Endothelial cell of umbilical vein (primary cell): ENCODE data around the gene SAMD5.

Source experiments
- EZH2 ChIP-seq: IDR thresholded peaks from 2 replicates; pipeline ENCODE4 v1.6.1; 2012; ENCODE audit warnings: borderline replicate concordance, low read depth, mild to moderate bottlenecking, moderate library complexity, low read length, inconsistent platforms; ENCODE audit not compliant: severe bottlenecking
- JUN ChIP-seq: IDR thresholded peaks from 2 replicates; pipeline ENCODE4 v1.6.1; 2011; ENCODE audit warnings: borderline replicate concordance, low read depth; ENCODE audit not compliant: insufficient read length, insufficient read depth
- MYC ChIP-seq: IDR thresholded peaks from one replicate; pipeline ENCODE4 v1.6.1; 2011; ENCODE audit warnings: mild to moderate bottlenecking, low read depth, low read length
- POLR2A ChIP-seq: IDR thresholded peaks from 2 replicates; pipeline ENCODE4 v1.6.1; 2012; ENCODE audit warnings: low read depth, mild to moderate bottlenecking, control low read depth, low read length
- POLR2AphosphoS5 ChIP-seq: IDR thresholded peaks from 2 replicates; pipeline ENCODE4 v1.6.1; 2012; ENCODE audit warnings: low read depth, mild to moderate bottlenecking, control low read depth, low read length, moderate library complexity; ENCODE audit not compliant: insufficient read depth
- TF ChIP-seq, protein P1 (sequence below), 2 donors: IDR thresholded peaks; 1 replicate in 1 of 2; 2 replicates in 1 of 2; pipeline ENCODE4 v1.5.1; 2011; ENCODE audit warnings: low read length in 2 of 2, mild to moderate bottlenecking in 2 of 2, moderate library complexity in 2 of 2, control low read depth in 1 of 2, inconsistent platforms in 1 of 2, low read depth in 1 of 2; ENCODE audit not compliant: insufficient read depth in 1 of 2; ENCODE audit errors: extremely low read depth in 1 of 2
- TF ChIP-seq, protein P2 (sequence below): IDR thresholded peaks from 2 replicates; pipeline ENCODE4 v1.6.1; 2011; ENCODE audit not compliant: insufficient read depth, insufficient read length

DNA sequence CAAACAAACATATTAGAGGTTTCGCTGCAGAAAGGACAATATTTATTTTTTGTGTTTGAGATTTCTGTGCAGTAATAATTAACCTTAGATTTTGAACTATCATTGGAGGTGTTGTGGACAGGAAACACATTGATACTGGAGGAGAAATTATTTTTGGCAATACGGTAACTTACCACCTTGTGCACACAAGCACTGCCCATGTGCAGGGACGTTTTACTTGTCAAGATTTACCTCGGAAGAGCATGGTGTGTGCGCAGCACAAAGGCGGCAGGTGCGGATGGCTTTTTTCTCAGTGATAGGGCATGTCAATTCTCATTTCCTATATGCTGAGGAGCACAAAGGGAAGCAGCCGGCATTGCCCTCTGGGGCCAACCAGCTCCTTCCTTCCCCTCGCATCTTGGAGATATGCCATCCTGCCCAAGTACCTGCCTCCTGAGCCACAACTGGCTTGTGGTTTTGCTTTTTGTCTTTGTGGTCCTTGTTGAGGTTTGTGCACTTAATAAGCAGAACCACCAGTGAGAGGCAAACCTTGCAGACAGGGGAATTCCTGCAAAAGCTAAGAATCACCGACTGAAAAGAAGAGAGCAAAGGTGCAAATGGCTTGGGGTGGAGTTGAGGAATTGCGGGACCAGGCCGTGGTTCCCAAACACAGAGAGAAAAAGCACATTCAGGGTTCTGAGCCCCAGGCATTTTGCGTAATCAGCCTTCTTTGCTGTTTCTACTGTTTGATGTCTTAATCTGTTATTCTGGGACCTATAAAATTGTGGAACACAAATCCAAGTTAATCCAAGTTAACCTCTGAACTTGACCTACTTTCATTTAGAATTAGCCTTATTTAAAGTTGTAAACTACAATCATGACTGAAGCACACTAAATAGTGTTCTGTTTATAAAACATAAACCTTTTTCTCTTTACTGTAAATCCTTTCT, 21.9 kb downstream of the SAMD5 start:
- TF ChIP-seq, protein P1, sequence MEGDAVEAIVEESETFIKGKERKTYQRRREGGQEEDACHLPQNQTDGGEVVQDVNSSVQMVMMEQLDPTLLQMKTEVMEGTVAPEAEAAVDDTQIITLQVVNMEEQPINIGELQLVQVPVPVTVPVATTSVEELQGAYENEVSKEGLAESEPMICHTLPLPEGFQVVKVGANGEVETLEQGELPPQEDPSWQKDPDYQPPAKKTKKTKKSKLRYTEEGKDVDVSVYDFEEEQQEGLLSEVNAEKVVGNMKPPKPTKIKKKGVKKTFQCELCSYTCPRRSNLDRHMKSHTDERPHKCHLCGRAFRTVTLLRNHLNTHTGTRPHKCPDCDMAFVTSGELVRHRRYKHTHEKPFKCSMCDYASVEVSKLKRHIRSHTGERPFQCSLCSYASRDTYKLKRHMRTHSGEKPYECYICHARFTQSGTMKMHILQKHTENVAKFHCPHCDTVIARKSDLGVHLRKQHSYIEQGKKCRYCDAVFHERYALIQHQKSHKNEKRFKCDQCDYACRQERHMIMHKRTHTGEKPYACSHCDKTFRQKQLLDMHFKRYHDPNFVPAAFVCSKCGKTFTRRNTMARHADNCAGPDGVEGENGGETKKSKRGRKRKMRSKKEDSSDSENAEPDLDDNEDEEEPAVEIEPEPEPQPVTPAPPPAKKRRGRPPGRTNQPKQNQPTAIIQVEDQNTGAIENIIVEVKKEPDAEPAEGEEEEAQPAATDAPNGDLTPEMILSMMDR (IDR thresholded peaks at IDR 0.05; ENCODE audit: extremely low read depth in 1 of 2, insufficient read depth in 1 of 2, low read depth in 1 of 2, low read length in 2 of 2): no peak
- TF ChIP-seq, protein P2, sequence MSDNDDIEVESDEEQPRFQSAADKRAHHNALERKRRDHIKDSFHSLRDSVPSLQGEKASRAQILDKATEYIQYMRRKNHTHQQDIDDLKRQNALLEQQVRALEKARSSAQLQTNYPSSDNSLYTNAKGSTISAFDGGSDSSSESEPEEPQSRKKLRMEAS: no peak
- TF ChIP-seq POLR2A (no peak), EZH2 (no peak), POLR2AphosphoS5 (no peak), JUN (no peak), MYC (no peak)
